ENCODE results near the gene WDR31. TPM values are rescaled to one million over a fixed set of nuclear protein-coding genes. Genes with fewer than 3 reads are reported as not detected.

Gene WDR31
- total RNA-seq, 3 donors from 2014 or later, result 0.48 to 1.4 (median 0.73) TPM

GRCh38 chr9:113274474-113275156, 65.5 kb downstream of the WDR31 start:
- no peak overlapping the region for H3K4me3 Mint-ChIP-seq
- H3K4me1 Mint-ChIP-seq (ENCODE audit: low read depth), result peaks cover 24% of the 10 kb centered on the region
- DNase-seq (no peak), ATAC-seq (peak; percentile 12 to 16)
- no peaks in the 10 kb centered on the region for H3K9me3 Mint-ChIP-seq
- H3K36me3 Mint-ChIP-seq (ENCODE audit: insufficient read depth), result peaks cover 40% of the 10 kb centered on the region
- no peaks in the 10 kb centered on the region for H3K27me3 Mint-ChIP-seq (ENCODE audit: low read depth)

GRCh38 chr9:113269871-113270270, 70.2 kb downstream of the WDR31 start:
- ATAC-seq (no peak), DNase-seq (no peak)
- peaks cover 15% of the 10 kb centered on the region for H3K4me1 Mint-ChIP-seq (ENCODE audit: low read depth)
- H3K36me3 Mint-ChIP-seq (ENCODE audit: insufficient read depth), result peaks cover 40% of the 10 kb centered on the region
- H3K9me3 Mint-ChIP-seq, result no peaks in the 10 kb centered on the region
- H3K27me3 Mint-ChIP-seq (ENCODE audit: low read depth), result no peaks in the 10 kb centered on the region
- H3K4me3 Mint-ChIP-seq, result no peak overlapping the region

- peak; percentile 75 to 77 for ATAC-seq
- H3K27me3 Mint-ChIP-seq (ENCODE audit: low read depth), result no peaks in the 10 kb centered on the region
- H3K4me1 Mint-ChIP-seq (ENCODE audit: low read depth), result peaks cover 15% of the 10 kb centered on the region
- H3K4me3 Mint-ChIP-seq, result no peak overlapping the region
- DNase-seq, result no peak
- no peaks in the 10 kb centered on the region for H3K9me3 Mint-ChIP-seq
- peaks cover 41% of the 10 kb centered on the region for H3K36me3 Mint-ChIP-seq (ENCODE audit: insufficient read depth)
Measured at GRCh38 chr9:113269355-113269754, 70.7 kb downstream of the WDR31 start.

GRCh38 chr9:113267911-113268566, 72.0 kb downstream of the WDR31 start:
- Mint-ChIP-seq H3K9me3 (no peaks in the 10 kb centered on the region), H3K4me3 (no peak overlapping the region), H3K4me1 (ENCODE audit: low read depth) (peaks cover 8% of the 10 kb centered on the region), H3K27me3 (ENCODE audit: low read depth) (no peaks in the 10 kb centered on the region), H3K36me3 (ENCODE audit: insufficient read depth) (peaks cover 37% of the 10 kb centered on the region)
- ATAC-seq (no peak), DNase-seq (no peak)

- H3K4me1 Mint-ChIP-seq (ENCODE audit: low read depth), result peaks cover 8% of the 10 kb centered on the region
- H3K9me3 Mint-ChIP-seq, result no peaks in the 10 kb centered on the region
- DNase-seq (no peak), ATAC-seq (no peak)
- H3K36me3 Mint-ChIP-seq (ENCODE audit: insufficient read depth), result peaks cover 30% of the 10 kb centered on the region
- H3K4me3 Mint-ChIP-seq, result no peak overlapping the region
- no peaks in the 10 kb centered on the region for H3K27me3 Mint-ChIP-seq (ENCODE audit: low read depth)
Measured at GRCh38 chr9:113266174-113266573, 73.9 kb downstream of the WDR31 start.

Other genes starting within 250 kb of the WDR31 start
- 1 to 10 TPM; 3.2 to 3.5 (median 3.4) TPM for gene SLC31A2, start 189.3 kb downstream of the WDR31 start, total RNA-seq
- gene FKBP15, start 119.0 kb downstream of the WDR31 start, total RNA-seq, result 10 to 100 TPM; 23.8 to 25.9 (median 24.2) TPM
- gene SLC31A1, start 118.7 kb downstream of the WDR31 start, total RNA-seq, result 10 to 100 TPM in 2 of 3 donors, 1 to 10 TPM in 1; 9.8 to 14.5 (median 14.2) TPM
- 10 to 100 TPM; 53.7 to 64.8 (median 60.3) TPM for gene CDC26, start 64.7 kb downstream of the WDR31 start, total RNA-seq
- 10 to 100 TPM; 63.8 to 70.8 (median 65.1) TPM for gene PRPF4, start 64.6 kb downstream of the WDR31 start, total RNA-seq
- gene RNF183, start 36.9 kb downstream of the WDR31 start, total RNA-seq, result under 1 TPM in 1 of 3 donors, not detected in 2; 0.37 TPM
- gene BSPRY, start 9.3 kb upstream of the WDR31 start, total RNA-seq, result 1 to 10 TPM in 1 of 3 donors, under 1 TPM in 2; 0.60 to 1.8 (median 0.87) TPM
- 10 to 100 TPM in 2 of 3 donors, 1 to 10 TPM in 1; 7.1 to 14.4 (median 12.7) TPM for gene HDHD3, start 36.7 kb upstream of the WDR31 start, total RNA-seq
- gene ALAD, start 61.0 kb upstream of the WDR31 start, total RNA-seq, result 10 to 100 TPM; 17.9 to 18.4 (median 18.2) TPM
- 100 to 1,000 TPM in 2 of 3 donors, 10 to 100 TPM in 1; 97.5 to 111 (median 106) TPM for gene POLE3, start 70.4 kb upstream of the WDR31 start, total RNA-seq
- gene C9orf43, start 70.5 kb upstream of the WDR31 start, total RNA-seq, result 1 to 10 TPM in 2 of 3 donors, under 1 TPM in 1; 0.57 to 1.4 (median 1.1) TPM
- 10 to 100 TPM; 51.4 to 65.9 (median 63.5) TPM for gene RGS3, start 123.5 kb upstream of the WDR31 start, total RNA-seq

All from activated T-cell treated with anti-CD3 and anti-CD28 coated beads, Interleukin-2, amount 50 U/mL, for 4 hours (primary cell).